Bronchial smooth muscle cell (primary cell): ENCODE measurements around the gene CAMK2D. TPM values are rescaled to one million over a fixed set of nuclear protein-coding genes. Genes with fewer than 3 reads are reported as not detected.

ENCODE experiments used
- total RNA-seq: library from RNA; depleted of rRNA; stranded (reverse); fragments of >200 nt; gene quantifications from 2 replicates; pipeline ENCODE4 v1.2.1, GENCODE V29; 2014

Gene CAMK2D
- total RNA-seq: 131 and 172 TPM in 2 replicates

GRCh38 chr4:113761620-113762185, at the start of gene CAMK2D:
Gene CAMK2D (minus strand): TSS chr4:113761738. CDS start chr4:113761068, 670 bp downstream.

Other genes with a start within 250 kb of the CAMK2D start
- 14.7 and 17.0 TPM in 2 replicates for gene ARSJ, start 217.9 kb upstream of the CAMK2D start, total RNA-seq